UCSD-AML1 (cell line): ENCODE data around the gene BANP.
"Not testable (repeated sequence)": the region's sequence is repeated elsewhere in the genome, so short reads cannot be mapped to it uniquely, and the experiment has no call there.

Source experiments
- DNase-seq: peaks from one replicate; lab custom pipeline; 2025; ENCODE audit not compliant: unreplicated experiment; lab: John Stamatoyannopoulos, UW

The BANP gene

DNA sequence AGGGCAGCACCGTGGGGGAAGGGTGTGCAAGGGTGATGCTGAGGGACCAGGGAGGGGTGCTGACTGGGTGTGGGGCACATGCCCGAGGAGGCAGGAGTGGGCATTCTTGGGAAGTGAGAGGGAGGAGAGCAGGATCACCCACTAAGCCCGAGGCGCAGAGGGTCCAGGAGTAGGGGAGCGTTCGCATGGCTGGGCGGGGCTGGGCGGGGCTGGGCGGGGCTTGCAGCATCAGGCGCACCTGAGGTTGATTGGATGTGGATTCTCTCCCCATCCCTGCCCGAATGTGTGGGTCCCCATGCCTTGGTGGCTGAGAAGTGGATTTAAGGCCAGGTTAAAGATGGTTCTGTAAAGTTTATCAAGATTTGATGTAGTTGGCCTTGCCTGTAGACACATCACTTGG, 14.2 kb downstream of the BANP start:
- no peak for DNase-seq

DNA sequence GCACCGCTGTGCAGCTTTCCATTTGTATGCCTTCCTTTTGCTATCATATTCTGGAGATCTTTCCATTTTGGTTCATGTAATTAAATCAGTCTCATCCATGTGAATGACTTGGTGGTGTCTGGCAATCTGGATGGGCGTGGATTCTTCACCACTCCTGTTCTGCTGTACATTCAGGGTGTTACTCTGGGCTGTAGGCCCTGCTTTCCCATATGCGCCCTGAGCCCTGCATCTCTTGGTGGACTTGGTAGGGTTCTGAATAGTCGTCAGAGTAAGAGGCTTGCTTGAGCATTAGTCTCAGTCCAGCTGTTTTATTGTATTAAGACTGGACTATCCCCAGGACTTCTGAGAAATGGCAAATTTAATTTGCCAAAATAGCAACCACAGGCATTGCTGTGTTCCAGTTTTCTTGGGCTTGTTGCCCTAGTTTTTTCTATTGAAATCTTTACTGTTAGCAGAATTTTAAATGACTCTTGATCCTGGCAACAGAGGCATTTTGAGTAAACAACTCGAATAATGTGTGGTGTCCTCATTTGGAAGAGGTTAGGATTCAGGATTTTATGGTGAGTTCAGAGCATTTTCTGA, 14.9 kb downstream of the BANP start:
- DNase-seq = no peak

DNA sequence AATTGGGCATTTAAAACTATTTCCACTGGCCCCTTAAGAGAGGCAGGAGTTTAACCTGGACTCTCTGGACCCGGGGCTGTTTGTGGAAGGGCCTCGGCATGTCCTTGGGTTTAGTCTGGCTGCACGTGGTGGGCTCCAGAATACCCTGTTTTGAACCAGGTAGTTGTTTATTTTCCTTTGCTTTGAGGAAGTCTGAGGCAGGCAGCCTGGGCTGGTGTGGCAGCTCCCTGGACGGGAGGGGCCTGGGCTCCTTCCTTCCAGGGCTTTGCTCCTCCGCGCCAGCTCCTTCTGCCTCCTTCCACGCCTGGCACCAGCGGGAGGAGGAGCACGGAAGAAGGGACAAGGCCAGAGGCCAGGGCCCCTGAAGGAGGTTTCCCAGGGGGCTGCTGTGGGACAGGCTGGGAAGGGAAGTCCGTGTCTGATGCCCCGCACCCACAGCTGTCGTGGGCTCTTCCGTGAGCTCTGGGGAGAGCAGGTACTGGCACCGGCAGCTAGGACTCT, 15.5 kb downstream of the BANP start:
- DNase-seq = peak; percentile 66

DNA sequence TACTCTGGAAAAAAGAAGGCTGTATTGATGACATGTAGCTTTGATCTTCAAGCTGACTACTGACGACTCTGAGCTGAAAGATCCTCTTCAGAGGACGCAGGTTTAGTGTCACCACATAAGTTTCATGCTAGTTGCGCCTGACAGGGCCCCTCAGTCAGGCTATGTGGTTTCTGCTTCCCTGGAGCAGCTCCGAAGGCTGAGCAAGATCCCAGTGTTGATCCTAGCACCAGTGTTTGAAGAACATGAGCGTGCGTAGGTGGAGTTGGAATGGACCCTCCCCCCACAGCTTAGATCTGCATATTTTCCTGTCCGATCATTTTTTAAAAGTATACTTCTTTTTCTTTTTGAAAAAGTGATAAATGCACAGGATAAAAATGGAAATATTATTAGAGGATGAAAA, 17.3 kb downstream of the BANP start:
- DNase-seq = no peak

DNA sequence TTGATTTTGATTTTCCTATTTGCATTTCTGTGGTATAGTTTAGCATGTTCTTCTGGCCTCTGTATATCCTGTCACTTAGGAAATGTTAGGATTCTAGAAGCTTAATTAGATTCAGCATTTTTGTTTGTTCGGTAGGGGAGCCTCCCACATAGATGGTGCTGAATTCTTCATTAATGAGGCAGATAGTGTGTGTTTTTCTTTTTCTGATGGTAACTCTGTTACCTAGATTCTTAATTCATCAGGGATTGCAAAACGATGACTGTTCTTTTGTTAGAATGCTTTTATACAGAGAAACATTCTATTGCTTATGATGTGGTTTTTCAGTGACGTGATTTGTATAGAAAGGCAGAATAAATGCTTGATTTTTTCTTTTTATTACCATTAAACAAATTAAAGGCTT, 19.0 kb downstream of the BANP start:
- no peak for DNase-seq

DNA sequence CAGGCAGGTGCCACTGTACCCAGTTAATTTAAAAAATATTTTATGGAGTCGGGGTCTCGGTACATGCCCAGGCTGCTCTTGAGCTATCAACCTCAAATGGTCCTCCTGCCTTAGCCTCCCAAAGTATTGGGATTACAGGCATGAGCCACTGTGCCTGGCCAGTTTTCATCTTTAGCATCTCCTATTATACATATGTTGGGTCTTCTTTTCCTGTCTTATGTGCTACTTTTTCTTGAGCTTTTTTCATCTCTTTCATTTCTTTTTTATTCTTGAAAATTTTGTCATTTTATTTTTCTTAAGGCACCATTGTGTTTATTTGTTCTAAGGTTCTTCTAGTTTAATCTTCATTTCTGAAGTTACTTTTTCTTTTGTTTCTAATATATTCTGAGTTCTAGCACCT, 20.7 kb downstream of the BANP start:
- DNase-seq = no peak

DNA sequence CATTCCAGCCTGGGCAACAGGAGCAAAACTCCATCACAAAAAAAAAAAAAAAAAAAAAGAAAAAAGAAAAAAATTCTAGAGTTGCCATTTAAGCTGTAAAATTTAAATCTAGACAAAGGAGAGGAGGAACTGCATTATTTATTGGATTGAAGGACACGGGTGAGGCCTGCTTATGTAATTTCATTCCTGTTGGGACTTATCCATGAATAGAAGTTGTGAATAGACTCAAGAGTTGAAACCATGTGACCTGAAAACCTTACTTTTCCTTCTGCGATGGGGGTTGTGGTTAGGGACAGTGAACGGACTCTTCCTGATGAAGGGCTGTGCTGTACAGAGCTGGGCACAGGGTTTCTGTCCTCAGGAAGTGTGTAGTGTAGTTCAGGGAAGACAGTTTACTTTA, 22.5 kb downstream of the BANP start:
- DNase-seq = no peak

DNA sequence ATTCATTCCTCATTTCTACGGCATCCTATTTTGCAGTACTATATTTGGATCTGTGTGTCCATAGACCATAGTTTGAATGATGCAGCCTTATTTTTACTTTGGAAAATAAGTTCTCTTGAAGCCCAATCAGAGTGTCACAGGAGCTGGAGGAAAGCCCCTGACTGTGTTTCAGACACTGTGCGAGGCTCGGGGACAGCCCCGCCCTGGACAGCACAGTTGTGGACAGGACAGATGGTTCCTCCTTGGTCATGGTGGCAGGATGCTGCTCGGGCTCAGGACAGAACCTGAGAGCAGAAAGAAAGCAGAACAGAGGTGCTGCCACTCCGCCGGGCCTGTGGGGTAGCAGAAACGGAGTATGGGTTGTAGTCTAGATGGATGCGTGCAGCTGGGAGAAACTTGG, 22.9 kb downstream of the BANP start:
- DNase-seq = no peak

DNA sequence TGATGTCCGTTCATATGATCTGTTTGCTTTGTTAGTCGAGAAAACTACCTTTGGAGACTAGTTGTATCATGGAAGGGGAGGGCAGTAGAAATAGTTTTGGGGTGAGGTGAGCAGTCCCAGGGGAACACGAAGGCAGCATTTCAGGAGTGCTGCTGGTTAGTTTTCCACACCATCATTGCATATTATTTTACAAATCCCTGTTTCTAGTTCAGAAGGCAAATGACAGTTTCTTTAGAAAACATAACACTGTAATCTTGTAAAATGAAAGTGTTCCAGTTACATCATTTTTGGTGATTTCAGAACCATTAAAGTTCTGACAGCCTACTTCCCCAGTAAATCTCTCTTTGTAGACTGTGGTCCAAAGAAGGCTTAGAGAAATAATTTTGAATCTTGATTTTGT, 25.4 kb downstream of the BANP start:
- no peak for DNase-seq

DNA sequence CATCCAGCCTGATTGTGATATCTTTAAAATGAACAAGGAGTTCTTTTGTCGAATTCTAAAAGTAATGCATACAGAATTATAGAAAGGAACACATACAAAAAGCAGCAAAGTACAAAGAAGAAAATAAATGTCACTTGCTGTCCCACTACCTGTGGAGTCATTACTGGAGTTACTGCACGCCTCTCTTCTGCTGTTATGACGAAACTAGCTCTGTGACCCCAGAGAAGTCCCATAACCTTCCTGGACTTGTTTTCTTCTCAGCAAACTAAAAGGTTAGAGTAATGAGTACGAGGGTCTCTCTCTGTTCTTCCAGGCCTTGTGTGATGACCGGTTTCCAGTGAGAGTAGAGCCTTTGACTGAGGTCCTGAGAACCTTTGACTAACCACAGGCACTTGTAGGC, 26.9 kb downstream of the BANP start:
- no peak for DNase-seq

DNA sequence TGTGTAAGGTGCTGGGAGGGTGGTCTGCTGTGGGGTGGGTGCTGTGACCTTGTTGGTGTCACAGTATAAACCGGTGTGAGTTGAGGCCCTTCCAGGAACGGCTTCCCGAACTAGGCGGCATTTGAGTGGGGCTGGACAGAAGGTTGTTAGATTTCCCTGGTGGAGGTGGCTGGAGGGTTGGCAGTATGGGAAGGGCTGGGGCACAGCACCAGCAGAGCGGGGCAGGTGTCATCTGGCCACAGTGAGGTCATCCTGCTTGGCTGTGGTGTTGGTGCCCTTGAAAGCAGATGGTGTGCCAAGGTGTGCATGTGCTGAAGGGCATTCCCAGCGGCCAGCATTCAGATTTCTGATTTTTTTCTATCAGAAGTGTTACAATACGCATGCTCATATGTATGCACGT, 28.1 kb downstream of the BANP start:
- no peak for DNase-seq

DNA sequence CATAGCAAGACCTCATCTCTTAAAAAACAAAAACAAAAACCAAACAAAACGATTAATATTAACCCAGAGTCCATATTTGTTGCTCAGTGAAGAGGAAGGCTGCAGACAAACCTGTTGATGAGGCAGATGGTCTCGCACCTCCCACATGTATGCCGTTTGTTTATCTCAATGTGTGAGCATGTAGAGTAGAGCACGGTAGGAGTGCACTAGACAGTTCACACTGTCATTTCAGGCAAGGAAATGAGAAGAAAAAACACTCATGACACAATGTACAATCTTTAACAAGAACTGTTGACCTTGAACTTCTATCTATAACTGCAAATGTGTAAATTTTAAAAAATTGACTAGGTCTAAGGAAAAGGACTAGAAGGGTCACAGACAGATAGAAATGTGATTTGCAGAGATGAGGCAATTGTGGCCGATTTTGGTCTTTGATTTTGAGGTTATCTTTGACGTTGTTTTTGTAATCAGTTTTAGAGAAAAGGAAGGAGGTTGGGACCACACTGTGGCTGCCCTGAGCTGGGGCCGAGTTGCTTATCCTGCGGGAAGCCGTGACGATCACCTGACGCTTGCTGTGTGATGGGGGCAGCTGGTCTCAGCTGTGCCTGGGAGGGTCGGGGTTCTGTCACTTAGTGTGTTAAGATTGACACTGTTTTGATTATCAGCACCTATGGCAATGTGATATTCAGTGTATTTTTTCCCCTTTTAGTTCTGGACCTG, 28.8 kb downstream of the BANP start:
- DNase-seq = not testable (repeated sequence)

DNA sequence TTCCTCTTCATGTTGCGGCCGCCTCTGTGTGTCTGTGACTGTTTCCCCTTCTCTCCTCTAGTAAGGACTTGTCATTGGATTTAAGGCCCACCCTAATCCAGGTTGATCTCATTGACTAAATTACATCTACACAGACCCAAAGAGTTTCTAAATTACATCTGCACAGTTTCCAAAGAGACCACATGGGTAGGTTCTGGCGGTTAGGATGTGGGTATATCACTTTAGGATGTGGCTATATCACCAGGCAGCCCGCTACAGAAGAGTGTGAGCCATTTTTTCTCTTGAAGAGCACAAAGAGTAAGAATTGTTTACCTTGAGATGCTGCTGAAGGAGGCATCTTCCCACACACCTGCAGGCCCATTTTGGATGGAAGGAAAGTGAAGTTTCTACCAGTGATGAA, 30.1 kb downstream of the BANP start:
- not testable (repeated sequence) for DNase-seq

DNA sequence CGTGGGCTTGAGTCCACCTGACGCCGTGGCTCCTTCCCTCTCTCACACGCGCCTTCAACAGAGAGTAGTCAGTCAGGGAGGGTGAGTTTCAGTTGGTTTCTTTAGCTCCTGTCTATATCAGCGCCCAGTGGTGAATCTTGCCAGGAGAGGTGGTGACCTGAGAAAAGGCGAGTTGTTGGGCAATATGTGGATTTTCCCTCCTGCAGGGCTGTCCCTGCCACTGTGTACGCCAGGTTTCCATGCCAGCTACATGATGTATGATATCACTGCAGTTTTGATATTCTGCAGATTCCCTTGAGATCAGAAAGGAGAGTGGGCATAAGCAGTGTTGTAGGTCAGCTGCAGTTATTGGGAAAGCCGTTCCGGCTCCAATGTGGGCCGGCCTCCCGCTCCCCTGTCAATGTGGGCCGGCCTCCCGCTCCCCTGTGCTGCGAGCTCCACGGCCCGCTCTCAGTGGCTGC, 31.4 kb downstream of the BANP start:
- no peak for DNase-seq

DNA sequence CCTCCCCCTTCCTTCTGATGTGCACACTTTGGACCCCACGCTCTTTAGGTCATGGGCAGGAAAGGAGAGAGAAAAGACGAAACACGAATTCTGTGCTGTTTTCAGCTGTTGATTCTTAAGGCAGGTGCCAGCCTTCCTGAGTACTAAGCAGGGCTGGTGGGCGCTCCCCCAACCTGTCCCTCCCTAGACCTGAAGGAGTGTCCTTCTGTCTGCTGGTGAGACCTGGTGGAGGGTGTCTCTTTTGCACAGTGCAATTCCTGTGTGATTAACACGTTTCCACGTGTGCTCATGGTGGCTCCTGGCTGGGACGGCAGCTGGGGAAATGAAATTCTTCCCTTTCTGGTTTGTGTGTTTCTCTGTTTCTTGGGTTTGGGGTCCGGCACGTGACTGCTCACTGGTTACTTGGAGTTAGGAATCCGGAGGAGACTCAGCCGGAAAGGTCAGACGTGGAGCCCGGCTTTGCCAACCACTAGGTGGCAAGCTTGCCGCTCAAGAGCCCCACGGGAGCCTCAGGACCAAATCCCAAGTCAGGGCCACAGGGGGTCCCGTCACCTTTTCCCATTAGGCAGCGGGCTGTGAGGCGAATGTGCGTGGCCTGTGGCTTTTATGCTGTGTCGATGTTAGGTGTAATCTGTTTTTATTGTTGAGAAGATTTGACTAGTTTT, 32.0 kb downstream of the BANP start:
- not testable (repeated sequence) for DNase-seq

DNA sequence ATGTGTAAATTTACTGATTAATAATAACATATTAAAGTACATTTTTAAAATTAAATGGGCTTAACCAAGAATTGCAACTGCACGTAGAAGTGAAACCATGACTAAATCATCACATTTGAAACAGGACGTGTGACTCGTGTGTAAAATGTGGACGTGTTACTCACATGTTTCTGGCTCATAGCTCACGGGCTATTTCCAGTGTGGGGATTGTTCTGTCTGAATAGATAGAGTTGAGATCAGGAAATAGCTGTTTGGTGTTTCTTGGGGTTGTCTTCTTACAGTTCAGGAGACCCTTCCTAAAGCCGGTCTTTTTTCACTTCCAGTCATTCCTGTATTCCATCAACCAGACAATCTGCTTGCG, 32.5 kb downstream of the BANP start:
- DNase-seq = not testable (repeated sequence)

DNA sequence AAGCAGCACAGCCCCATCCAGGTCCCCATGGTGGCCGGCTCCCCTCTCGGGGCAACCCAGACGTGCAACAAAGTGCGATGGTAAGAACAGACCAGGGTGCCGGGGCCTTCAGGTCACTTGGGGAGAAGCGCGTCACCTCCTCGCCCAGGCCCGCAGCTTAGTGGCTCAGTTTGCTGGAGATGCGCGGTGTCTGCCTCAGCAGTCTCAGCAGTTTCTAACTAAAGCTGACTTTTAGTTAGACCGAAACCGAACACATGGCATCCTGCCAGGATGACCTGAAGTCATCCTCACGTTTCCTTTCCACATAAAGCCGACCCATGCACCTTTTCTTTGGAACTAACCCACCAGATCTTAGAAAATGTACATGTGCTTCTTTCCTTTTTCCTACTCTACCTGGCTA, 32.9 kb downstream of the BANP start:
- not testable (repeated sequence) for DNase-seq

DNA sequence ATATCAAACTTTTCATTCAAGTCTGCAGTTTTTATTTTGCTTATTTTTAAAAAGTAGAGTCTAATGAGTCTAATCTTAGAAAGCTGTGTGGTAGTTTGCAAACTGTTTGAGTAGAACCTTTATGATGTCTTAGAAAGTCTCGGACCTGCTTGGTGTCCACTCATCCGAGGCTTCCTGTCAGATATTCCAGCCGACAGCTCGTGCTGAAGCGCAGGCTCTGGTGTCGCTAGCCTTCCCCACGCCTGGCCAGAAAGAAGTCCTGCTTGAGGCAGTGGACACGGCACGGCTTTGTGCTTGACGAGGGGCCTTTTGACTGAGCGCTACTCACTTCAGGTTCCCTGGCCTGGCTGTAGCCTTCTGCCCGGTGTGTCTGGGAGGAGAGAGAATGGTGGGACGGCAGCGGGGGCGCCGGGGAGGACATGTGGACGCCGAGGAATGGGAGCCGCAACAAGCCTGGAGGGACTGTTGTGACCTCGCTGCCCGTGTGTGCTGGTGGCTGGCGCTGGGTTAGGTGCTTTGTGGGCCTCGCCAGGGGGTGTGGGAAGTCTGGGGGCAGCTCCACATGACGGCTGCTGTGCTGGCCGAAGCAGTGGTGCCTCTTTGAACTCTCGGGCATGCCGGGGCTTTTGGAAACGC, 33.5 kb downstream of the BANP start:
- no peak for DNase-seq

DNA sequence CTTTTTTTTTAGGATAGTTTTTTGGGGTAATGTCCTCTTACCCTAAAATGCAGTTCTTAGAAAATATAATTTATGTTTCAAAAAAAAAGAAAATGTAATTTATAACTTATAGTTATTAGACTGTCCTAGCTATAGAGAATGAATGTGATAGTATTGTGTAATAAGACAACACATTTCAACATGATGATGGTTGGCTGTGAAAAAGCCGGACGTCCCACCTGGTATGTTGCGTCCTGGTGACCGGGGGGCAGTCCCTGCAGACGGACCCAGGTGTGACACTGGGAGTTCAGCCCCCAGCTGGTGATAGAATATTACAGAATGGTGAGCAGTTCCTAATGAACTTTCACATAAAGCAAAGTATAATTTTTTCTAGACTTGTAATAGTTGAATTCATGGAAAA, 34.3 kb downstream of the BANP start:
- DNase-seq = not testable (repeated sequence)

DNA sequence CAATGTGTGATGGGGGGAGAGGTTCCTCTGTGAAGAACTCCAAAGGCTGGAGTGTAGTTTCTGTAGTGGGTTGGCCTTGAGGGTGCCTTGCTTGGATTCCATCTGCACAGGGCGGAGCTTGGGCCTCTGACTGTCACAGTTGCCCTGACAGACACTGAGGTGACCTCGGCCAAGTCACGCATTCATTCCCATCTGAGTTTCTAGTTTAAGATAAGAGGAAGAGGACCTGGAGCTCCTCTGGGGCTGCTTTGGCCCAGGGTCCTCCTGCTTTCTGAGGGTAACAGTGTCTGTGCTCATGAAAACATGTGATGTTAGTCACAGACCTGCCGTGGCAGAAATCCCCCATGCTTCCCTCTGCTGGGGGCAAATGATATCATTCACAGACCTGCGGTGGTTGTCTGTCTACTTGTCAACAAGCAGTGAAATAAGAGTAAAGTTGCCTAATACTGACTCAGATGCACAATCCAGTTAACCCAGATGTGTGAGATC, 35.2 kb downstream of the BANP start:
- not testable (repeated sequence) for DNase-seq

DNA sequence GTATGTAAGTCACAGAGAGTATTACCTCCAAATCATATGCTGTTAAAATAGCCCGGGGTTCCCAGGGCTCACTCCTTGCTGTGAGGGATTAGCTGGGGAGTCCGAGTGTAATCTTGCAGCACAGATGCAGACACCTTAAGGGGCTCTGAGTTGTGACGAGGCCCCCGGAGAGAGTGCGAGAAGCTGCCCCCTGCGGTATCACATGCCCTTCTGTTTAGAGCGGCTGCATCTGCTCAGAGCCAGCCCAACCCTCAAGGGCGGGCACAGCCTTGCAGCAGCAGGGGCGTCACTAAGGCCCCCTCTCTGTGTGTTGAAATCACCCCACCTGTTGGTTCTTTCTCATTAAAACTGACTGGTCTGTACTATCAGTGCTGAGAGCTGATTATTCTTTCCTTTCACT, 37.4 kb downstream of the BANP start:
- DNase-seq = not testable (repeated sequence)

DNA sequence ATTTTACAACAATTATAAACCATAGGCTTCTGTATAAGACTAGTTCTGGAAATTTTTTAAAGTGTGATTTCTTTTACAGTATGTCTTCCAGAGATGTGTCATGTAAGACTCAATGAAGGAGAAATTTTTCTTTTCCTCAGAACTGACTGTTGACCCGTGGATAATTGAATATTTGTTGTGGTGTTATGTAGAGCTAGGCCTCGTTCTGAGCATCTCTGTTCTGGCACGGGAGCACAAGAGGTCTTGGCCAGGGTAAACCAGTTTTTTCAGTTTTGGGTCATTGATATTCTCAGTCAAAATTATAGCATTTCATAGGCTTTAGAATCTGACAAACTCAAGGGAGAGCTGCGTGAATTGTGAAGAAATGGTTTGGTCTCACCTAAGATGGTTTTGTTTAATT, 39.0 kb downstream of the BANP start:
- DNase-seq = not testable (repeated sequence)
